Mucosa of descending colon (tissue), 3 donors: ENCODE data around the gene SRGAP3. TPM values are rescaled to one million over a fixed set of nuclear protein-coding genes. Genes with fewer than 3 reads are reported as not detected.

Experiments
- ATAC-seq: fragments of 200-7000 bp; cut with Tn5 transposase; one replicate; pipeline ENCODE4 v1.9.1; 2020; ENCODE audit warnings: mild to moderate bottlenecking, moderate library complexity
- DNase-seq, 3 donors: peaks; one replicate each; pipeline ENCODE4 v3.0.0-alpha.2; 2020
- H3K36me3 ChIP-seq: fragments of 200-600 bp; one replicate; pipeline ENCODE4 v1.8.0; 2021; ENCODE audit warnings: low read depth, mild to moderate bottlenecking
- H3K4me1 ChIP-seq: fragments of 200-600 bp; one replicate; pipeline ENCODE4 v1.8.0; 2021; ENCODE audit warnings: low read depth, mild to moderate bottlenecking
- H3K4me3 ChIP-seq: fragments of 200-600 bp; one replicate; pipeline ENCODE4 v1.8.0; 2021; ENCODE audit warnings: mild to moderate bottlenecking
- H3K9me3 ChIP-seq: fragments of 200-600 bp; one replicate; pipeline ENCODE4 v1.8.0; 2021; ENCODE audit warnings: mild to moderate bottlenecking
- intact Hi-C, 2 donors: fragments of 100-400 bp; cut with DNase I in 1 of 2; cut with micrococcal nuclease in 1 of 2; formaldehyde crosslinking; loops; one replicate each; pipeline versions ENCODE4 v1.11.0 to v1.11.1; 2022; cut with DNase I, micrococcal nuclease
- total RNA-seq, 3 donors: library from RNA; stranded (reverse); fragmentation: NEBNext Ultra II Directional in 2 of 3; extraction: Animal tissue kit (Norgen Biotek cat#: 25700) in 2 of 3; gene quantifications; one replicate each; pipeline versions ENCODE4 v1.2.1 to v1.2.4, GENCODE V29; 2021 to 2023
- TF ChIP-seq, protein P1 (sequence below): fragments of 200-600 bp; IDR thresholded peaks from one replicate; pipeline ENCODE4 v1.8.0; 2022; ENCODE audit warnings: antibody characterized with exemption, mild to moderate bottlenecking
- donor health status: DM: no; HTN: no; CAD: no; lungs with moderate emphysema.
- donor health status: DM: no; HTN: no; CAD: no.
- donor health status: DM: no; HTN: yes; CAD: no.

Gene SRGAP3
- total RNA-seq, 3 donors from 2014 or later = 6.4 to 9.0 (median 8.6) TPM

DNA sequence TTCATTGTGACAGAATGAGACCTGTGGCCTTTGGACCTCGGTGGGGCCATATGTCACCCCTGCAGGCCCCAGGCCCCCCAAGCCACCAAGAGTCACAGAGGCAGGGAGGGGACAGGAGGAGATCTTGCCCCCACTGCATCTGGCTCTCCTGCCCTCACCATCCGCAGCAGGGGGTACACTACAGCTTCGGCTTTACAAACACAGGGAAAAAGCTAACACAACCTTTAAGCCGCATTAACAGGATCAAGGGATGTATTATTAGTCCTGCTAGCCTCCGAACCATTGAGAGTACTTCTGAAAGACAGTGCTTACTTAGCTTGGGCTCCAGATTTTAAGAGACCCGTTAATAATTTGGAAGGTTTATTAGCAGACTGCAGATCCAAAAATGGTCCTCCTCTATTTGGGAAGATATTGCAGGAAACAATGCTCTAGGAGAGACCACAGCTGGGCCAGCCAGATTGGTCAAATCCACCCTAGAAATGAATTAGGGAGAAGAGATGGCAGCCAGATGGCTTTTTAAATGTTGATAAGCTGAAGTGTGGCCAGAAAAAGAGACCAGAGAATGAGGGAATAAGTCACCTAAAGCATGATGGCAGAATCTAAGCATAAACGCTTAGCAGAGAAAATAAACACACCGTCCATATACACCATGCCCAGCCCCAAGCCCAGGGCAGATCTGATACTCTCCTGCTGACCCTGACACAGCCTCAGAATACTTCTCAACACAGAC is 31.5 kb downstream of the SRGAP3 start:
- DNase-seq (no peak), ATAC-seq (no peak)
- H3K9me3 ChIP-seq = no peaks in the 10 kb centered on the region

DNA sequence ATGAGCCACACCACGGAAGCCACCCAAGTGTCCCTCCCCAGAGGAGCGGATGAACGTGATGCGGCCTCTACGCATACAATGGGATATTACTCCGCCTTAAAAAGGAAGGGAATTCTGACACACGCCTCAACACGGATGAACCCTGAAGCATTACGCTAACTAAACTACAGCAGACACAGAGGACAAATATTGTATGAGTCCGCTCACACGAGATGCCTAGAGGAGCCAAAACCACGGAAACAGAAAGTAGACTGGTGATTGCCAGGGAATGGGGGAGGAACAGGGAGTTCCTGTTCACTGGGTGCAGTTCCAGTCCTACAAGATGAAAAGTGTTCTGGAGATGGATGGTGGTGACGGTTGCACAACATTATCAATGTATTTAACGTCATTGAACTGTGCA is 32.7 kb downstream of the SRGAP3 start:
- ATAC-seq (no peak), DNase-seq (no peak)
- no peaks in the 10 kb centered on the region for H3K9me3 ChIP-seq
- intact Hi-C loops = no loop called here
- no peaks in the 10 kb centered on the region for H3K4me1 ChIP-seq
- no peak overlapping the region for H3K4me3 ChIP-seq
- H3K36me3 ChIP-seq = no peaks in the 10 kb centered on the region
- TF ChIP-seq, protein P1, sequence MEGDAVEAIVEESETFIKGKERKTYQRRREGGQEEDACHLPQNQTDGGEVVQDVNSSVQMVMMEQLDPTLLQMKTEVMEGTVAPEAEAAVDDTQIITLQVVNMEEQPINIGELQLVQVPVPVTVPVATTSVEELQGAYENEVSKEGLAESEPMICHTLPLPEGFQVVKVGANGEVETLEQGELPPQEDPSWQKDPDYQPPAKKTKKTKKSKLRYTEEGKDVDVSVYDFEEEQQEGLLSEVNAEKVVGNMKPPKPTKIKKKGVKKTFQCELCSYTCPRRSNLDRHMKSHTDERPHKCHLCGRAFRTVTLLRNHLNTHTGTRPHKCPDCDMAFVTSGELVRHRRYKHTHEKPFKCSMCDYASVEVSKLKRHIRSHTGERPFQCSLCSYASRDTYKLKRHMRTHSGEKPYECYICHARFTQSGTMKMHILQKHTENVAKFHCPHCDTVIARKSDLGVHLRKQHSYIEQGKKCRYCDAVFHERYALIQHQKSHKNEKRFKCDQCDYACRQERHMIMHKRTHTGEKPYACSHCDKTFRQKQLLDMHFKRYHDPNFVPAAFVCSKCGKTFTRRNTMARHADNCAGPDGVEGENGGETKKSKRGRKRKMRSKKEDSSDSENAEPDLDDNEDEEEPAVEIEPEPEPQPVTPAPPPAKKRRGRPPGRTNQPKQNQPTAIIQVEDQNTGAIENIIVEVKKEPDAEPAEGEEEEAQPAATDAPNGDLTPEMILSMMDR = no peak

More for the DNA sequence above, 31.5 kb downstream of the SRGAP3 start:
- TF ChIP-seq, protein P1 = no peak
- intact Hi-C loops = no loop called here
- H3K4me1 ChIP-seq = no peaks in the 10 kb centered on the region
- H3K4me3 ChIP-seq = no peak overlapping the region
- no peaks in the 10 kb centered on the region for H3K36me3 ChIP-seq

DNA sequence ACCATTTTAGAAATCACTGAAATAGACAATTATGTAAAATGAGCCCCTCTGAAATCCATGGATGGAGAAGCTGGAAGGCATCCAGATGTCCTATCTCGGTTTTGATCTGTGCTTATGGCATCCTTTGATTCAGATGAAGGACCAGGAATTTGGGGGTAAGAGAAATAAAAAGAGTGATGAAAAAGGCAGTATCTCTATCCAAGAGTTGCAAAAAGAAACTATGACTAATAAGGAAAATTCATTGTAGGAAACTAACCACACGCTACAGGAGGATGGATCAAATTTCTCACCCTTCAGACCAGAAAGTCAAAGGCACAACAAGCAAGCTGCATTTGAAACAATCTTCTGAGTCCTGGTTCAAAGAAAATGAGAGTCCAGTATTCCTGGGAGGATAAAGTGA is 34.8 kb downstream of the SRGAP3 start:
- H3K9me3 ChIP-seq = no peaks in the 10 kb centered on the region
- no peak for DNase-seq

DNA sequence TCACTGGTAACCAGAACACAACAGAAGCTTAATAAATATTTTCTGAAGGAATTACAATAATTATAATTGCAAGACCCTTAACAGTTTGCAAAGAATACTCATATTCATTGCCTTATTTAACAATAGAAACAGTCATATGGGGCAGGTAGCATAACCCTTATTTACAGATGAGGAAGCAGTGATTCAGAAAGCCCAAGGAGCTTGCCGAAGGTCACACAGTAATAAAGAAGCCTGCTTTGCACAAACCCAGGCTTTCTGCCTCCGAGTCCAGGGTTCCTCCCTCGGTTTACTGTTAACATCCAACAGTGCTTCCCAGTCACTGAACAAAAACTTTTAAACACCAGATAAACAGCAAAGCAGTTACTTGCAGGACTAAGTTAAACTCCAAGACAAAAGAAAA is 35.3 kb downstream of the SRGAP3 start:
- DNase-seq (no peak), ATAC-seq (peak; percentile 86)
- TF ChIP-seq, protein P1 = no peak
- Histone ChIP-seq H3K36me3 (no peaks in the 10 kb centered on the region), H3K4me1 (no peaks in the 10 kb centered on the region), H3K9me3 (no peaks in the 10 kb centered on the region), H3K4me3 (no peak overlapping the region)
- intact Hi-C loops = no loop called here

More for the DNA sequence above, 34.8 kb downstream of the SRGAP3 start:
- intact Hi-C loops = no loop called here
- no peak for ATAC-seq
- TF ChIP-seq, protein P1 = no peak
- Histone ChIP-seq H3K36me3 (no peaks in the 10 kb centered on the region), H3K4me3 (no peak overlapping the region), H3K4me1 (no peaks in the 10 kb centered on the region)

DNA sequence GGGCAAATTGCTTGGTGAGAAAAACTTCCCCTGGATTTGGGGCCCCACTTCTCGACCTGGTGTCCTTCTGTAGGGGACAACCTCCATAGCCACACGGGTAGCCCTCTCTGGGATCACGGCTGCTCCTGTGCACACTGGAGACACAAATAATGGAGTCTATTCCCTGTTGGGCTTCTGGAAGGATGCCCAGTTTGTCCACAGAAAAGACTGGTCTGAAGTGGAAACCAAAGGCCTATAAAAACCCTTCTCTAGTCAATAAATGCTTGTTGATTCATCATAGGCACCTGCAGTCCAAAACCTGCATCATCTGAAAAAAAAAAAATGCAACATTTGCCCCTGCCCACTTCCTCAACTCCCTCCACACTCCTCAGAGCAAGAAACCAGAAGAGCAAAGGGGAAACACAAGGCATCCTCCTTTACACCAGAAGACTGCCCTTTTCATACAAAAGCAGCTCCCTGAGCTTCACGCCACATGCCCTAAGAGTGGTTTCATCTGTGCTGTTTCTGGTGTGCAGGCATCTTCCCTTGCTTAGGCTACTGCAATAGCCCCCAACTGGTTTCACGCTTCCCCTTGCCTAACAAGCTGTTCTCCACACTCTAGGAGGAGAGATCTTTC is 36.3 kb downstream of the SRGAP3 start:
- ATAC-seq = peak; percentile 18

More for the DNA sequence above, 36.3 kb downstream of the SRGAP3 start:
- H3K9me3 ChIP-seq = no peaks in the 10 kb centered on the region
- no peak for DNase-seq
- intact Hi-C loops = no loop called here
- H3K36me3 ChIP-seq = no peaks in the 10 kb centered on the region
- no peak overlapping the region for H3K4me3 ChIP-seq
- H3K4me1 ChIP-seq = no peaks in the 10 kb centered on the region
- TF ChIP-seq, protein P1 = no peak
